Activated B cell treated with CpG ODN at 0.5 μM for 24 hours (primary cell): ENCODE results near the gene SLC26A8. TPM values are rescaled to one million over a fixed set of nuclear protein-coding genes. Genes with fewer than 3 reads are reported as not detected.
"Not testable (repeated sequence)": the region's sequence is repeated elsewhere in the genome, so short reads cannot be mapped to it uniquely, and the experiment has no call there.

Experiments used
- ATAC-seq: fragments of 200-7000 bp; cut with Tn5 transposase; one replicate; pipeline ENCODE4 v1.10.0; 2021; ENCODE audit warnings: low read depth, mild to moderate bottlenecking, moderate library complexity
- CTCF ChIA-PET: fragments of 350-600 bp; sonication (Branson Sonifier 250); formaldehyde crosslinking; loops from one replicate; lab custom pipeline; 2021; ENCODE audit warnings: antibody characterized with exemption; lab: Charles Lee
- POLR2A ChIA-PET: fragments of 350-600 bp; sonication (Branson Sonifier 250); formaldehyde crosslinking; loops from one replicate; lab custom pipeline; 2021; ENCODE audit warnings: antibody characterized with exemption; lab: Charles Lee
- DNase-seq: peaks from one replicate; pipeline ENCODE4 v3.0.0; 2022
- H3K27ac Mint-ChIP-seq: one replicate; pipeline ENCODE4 v1.8.0; 2020; ENCODE audit warnings: mixed read lengths
- H3K27me3 Mint-ChIP-seq: one replicate; pipeline ENCODE4 v1.8.0; 2021; ENCODE audit warnings: mixed read lengths
- H3K36me3 Mint-ChIP-seq: one replicate; pipeline ENCODE4 v1.8.0; 2021; ENCODE audit warnings: low read depth, mixed read lengths
- H3K4me1 Mint-ChIP-seq: one replicate; pipeline ENCODE4 v1.8.0; 2021; ENCODE audit warnings: mixed read lengths
- H3K4me3 Mint-ChIP-seq: one replicate; pipeline ENCODE4 v1.8.0; 2020; ENCODE audit warnings: mild to moderate bottlenecking, mixed read lengths
- H3K9me3 Mint-ChIP-seq: one replicate; pipeline ENCODE4 v1.8.0; 2020; ENCODE audit warnings: mixed read lengths
- intact Hi-C: fragments of 100-400 bp; cut with micrococcal nuclease; formaldehyde crosslinking; loops from one replicate; pipeline ENCODE4 v1.15.1; 2024
- total RNA-seq: library from RNA; stranded (reverse); gene quantifications from 2 replicates; pipeline ENCODE4 v1.2.3, GENCODE V29; 2022
- TF ChIP-seq, protein P1 (sequence below): fragments of 200-600 bp; IDR thresholded peaks from one replicate; pipeline ENCODE4 v1.8.0; 2022; ENCODE audit warnings: antibody characterized with exemption, mild to moderate bottlenecking

The SLC26A8 gene
- total RNA-seq, 1 donor from 2014 or later = not detected

DNA sequence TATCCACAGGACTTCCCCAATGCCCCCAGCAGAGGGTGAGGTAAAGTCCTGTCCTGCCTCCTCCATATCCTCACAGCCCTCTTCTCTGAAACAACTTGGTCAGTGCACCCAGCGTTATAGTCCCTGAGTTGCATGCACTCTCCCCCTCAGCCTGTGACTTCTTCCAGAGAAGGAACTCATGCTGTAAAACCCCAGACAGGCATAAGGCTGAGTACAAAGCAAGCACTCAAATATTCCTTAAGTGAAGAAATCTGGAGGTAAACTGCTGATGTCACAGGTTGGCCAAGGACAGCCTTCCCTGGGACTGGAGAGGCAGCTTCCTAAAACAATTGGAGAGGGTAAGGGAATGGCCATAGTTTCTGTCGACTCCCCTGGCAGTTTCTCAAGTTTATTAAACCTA is 90.6 kb downstream of the SLC26A8 start:
- H3K27ac Mint-ChIP-seq = no peak overlapping the region
- POLR2A ChIA-PET = no interaction called here
- no peaks in the 10 kb centered on the region for H3K4me1 Mint-ChIP-seq
- TF ChIP-seq, protein P1, sequence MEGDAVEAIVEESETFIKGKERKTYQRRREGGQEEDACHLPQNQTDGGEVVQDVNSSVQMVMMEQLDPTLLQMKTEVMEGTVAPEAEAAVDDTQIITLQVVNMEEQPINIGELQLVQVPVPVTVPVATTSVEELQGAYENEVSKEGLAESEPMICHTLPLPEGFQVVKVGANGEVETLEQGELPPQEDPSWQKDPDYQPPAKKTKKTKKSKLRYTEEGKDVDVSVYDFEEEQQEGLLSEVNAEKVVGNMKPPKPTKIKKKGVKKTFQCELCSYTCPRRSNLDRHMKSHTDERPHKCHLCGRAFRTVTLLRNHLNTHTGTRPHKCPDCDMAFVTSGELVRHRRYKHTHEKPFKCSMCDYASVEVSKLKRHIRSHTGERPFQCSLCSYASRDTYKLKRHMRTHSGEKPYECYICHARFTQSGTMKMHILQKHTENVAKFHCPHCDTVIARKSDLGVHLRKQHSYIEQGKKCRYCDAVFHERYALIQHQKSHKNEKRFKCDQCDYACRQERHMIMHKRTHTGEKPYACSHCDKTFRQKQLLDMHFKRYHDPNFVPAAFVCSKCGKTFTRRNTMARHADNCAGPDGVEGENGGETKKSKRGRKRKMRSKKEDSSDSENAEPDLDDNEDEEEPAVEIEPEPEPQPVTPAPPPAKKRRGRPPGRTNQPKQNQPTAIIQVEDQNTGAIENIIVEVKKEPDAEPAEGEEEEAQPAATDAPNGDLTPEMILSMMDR = no peak
- no peak for ATAC-seq
- peaks cover 3% of the 10 kb centered on the region for H3K9me3 Mint-ChIP-seq
- CTCF ChIA-PET = no interaction called here
- no peak overlapping the region for H3K4me3 Mint-ChIP-seq
- H3K36me3 Mint-ChIP-seq = no peaks in the 10 kb centered on the region
- no peaks in the 10 kb centered on the region for H3K27me3 Mint-ChIP-seq
- intact Hi-C loops = no loop called here
- DNase-seq = no peak

DNA sequence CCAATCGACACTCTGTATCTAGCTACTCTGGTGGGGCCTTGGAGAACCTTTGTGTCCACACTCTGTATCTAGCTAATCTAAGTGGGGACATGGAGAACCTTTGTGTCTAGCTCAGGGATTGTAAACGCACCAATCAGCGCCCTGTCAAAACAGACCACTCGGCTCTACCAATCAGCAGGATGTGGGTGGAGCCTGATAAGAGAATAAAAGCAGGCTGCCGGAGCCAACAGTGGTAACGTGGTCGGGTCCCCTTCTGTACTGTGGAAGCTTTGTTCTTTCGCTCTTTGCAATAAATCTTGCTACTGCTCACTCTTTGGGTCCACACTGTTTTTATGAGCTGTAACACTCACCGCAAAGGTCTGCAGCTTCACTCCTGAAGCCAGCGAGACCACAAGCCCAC is 92.6 kb downstream of the SLC26A8 start:
- H3K36me3 Mint-ChIP-seq, CTCF ChIA-PET, POLR2A ChIA-PET: not testable (repeated sequence)

DNA sequence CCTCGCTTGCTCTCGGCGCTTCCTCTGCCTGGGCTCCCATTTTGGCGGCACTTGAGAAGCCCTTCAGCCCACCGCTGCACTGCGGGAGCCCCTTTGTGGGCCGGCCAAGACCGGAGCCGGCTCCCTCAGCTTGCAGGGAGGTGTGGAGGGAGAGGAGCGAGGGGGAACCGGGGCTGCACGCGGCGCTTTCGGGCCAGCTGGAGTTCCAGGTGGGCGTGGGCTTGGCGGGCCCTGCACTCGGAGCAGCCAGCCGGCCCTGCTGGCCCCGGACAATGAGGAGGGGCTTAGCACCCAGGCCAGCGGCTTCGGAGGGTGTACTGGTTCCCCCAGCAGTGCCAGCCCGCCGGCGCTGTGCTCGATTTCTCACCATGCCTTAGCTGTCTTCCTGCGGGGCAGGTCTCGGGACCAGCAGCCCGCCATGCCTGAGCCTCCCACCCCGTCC is 93.3 kb downstream of the SLC26A8 start:
- TF ChIP-seq, protein P1 = no peak
- intact Hi-C loops = no loop called here
- no peaks in the 10 kb centered on the region for H3K27me3 Mint-ChIP-seq
- no peaks in the 10 kb centered on the region for H3K36me3 Mint-ChIP-seq
- ChIA-PET POLR2A (no interaction called here), CTCF (no interaction called here)
- ATAC-seq (no peak), DNase-seq (no peak)
- no peaks in the 10 kb centered on the region for H3K9me3 Mint-ChIP-seq
- no peak overlapping the region for H3K27ac Mint-ChIP-seq
- H3K4me3 Mint-ChIP-seq = no peak overlapping the region
- no peaks in the 10 kb centered on the region for H3K4me1 Mint-ChIP-seq

More for the DNA sequence above, 92.6 kb downstream of the SLC26A8 start:
- ATAC-seq, H3K27me3 Mint-ChIP-seq, H3K9me3 Mint-ChIP-seq, H3K4me1 Mint-ChIP-seq, DNase-seq, H3K27ac Mint-ChIP-seq, intact Hi-C loops: not testable (repeated sequence)
- H3K4me3 Mint-ChIP-seq = peak overlapping the region; percentile 53

DNA sequence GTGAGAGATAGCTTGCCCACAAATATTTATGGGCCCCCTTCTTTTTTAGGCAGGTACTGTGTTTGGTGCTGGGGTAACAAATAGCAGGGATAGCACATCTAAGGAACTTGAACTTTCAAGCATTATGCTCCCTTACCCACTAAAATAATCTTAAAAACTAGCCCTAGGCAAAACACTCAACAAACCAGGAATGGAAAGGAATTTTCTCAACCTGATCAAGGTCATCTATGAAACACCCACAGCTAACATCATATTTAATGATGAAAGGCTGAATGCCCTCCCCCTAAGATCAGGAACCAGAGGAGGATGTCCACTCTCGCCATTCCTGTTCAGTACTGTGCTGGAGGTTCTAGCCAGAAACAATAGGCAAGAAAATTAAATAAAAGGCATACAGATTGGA is 94.8 kb downstream of the SLC26A8 start:
- Mint-ChIP-seq H3K27ac (no peak overlapping the region), H3K36me3 (no peaks in the 10 kb centered on the region), H3K4me1 (no peaks in the 10 kb centered on the region), H3K9me3 (no peaks in the 10 kb centered on the region), H3K4me3 (no peak overlapping the region), H3K27me3 (no peaks in the 10 kb centered on the region)
- ATAC-seq (no peak), DNase-seq (no peak)
- intact Hi-C loops = loop anchor here (10.0 kb wide), 1 partner anchor 165 kb away; no protein-coding TSS in a partner anchor
- POLR2A ChIA-PET = no interaction called here
- TF ChIP-seq, protein P1 = no peak
- CTCF ChIA-PET = no interaction called here

DNA sequence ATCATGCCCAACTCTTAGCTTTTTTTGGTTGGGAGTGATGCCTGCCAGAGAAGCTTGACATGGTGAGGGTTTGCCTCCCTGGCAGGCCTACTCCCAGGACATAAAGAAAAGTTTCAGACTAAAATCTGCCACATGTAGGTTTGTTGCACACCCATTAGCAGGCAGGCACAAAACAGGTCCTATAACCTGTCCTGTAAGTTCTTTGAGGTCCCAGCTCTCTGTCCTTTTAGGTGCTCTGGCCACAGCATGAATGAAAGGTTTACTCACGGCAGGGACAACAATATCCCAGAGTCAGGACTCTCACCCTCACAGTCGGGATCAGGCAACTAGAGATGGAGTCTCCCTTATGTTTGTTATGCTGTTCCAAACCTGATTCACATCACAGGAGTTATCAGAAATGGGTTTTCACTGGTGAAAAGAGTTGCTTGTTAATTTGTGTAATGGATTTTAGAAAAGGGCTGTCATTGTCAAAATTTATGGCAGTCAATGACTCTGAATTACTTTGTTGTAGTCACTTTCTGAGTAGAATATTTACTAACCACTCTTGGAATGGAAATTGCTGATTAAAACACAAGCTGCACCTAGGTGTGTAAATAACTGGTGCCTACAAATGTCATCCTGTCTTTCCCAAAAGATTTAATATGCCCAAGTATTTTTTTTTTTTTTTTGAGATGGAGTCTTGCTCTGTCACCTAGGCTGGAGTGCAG is 97.8 kb downstream of the SLC26A8 start:
- no peak overlapping the region for H3K4me3 Mint-ChIP-seq
- intact Hi-C loops = loop anchor here (10.0 kb wide), 1 partner anchor 168 kb away; no protein-coding TSS in a partner anchor
- CTCF ChIA-PET = no interaction called here

More for the DNA sequence above, 97.8 kb downstream of the SLC26A8 start:
- DNase-seq (no peak), ATAC-seq (no peak)
- Mint-ChIP-seq H3K27ac (no peak overlapping the region), H3K9me3 (no peaks in the 10 kb centered on the region), H3K27me3 (no peaks in the 10 kb centered on the region), H3K36me3 (no peaks in the 10 kb centered on the region), H3K4me1 (peaks cover 2% of the 10 kb centered on the region)
- TF ChIP-seq, protein P1 = no peak
- POLR2A ChIA-PET = interaction anchor here (0.7 kb wide), 1 partner anchor 669 kb away, joined by 3 read pairs; no protein-coding TSS in a partner anchor
